K562 (cell line): ENCODE results near the gene ACTG2. TPM values are rescaled to one million over a fixed set of nuclear protein-coding genes. Genes with fewer than 3 reads are reported as not detected.

Source experiments
- CTCF ChIP-seq, 3 experiments: IDR thresholded peaks in 2 of 3; conservative IDR thresholded peaks in 1 of 3; 2 replicates each; pipeline ENCODE4 v1.5.1; 2011 to 2012; ENCODE audit warnings: low read length in 3 of 3, mild to moderate bottlenecking in 3 of 3, control low read depth in 2 of 3, improper control_type of control experiment in 1 of 3, inconsistent platforms in 1 of 3, low read depth in 1 of 3, mixed read lengths in 1 of 3, moderate library complexity in 1 of 3; ENCODE audit not compliant: insufficient read depth in 2 of 3
- HDAC8 ChIP-seq: fragments of 450-650 bp; IDR thresholded peaks from 2 replicates; pipeline ENCODE4 v1.6.1; 2016; ENCODE audit warnings: mild to moderate bottlenecking, missing genetic modification characterization, moderate library complexity, missing compliant biosample characterization
- HSF4 ChIP-seq: fragments of 250-450 bp; sonication (Bioruptor Pico); IDR thresholded peaks from 2 replicates; pipeline ENCODE4 v2.1.2; 2022; ENCODE audit warnings: mild to moderate bottlenecking, moderate library complexity, borderline replicate concordance
- KLF13 ChIP-seq: fragments of 450-650 bp; IDR thresholded peaks from 2 replicates; pipeline ENCODE4 v1.6.1; 2016; ENCODE audit warnings: missing genetic modification characterization, low read depth, mild to moderate bottlenecking, missing compliant biosample characterization, moderate library complexity, borderline replicate concordance
- MAZ ChIP-seq, 2 experiments: fragments of 450-650 bp in 1 of 2; sonication (generic) in 1 of 2; formaldehyde crosslinking; IDR thresholded peaks in 1 of 2; conservative IDR thresholded peaks in 1 of 2; 2 replicates each; pipeline versions ENCODE4 v1.4.0 to v1.5.0; 2020; ENCODE audit warnings: mild to moderate bottlenecking in 1 of 2, missing genetic modification reagents in 1 of 2
- MEIS2 ChIP-seq: fragments of 450-650 bp; IDR thresholded peaks from 2 replicates; pipeline ENCODE4 v1.6.1; 2014; ENCODE audit warnings: mild to moderate bottlenecking; ENCODE audit not compliant: partially characterized antibody
- MTA2 ChIP-seq: fragments of 450-650 bp; IDR thresholded peaks from 2 replicates; pipeline ENCODE4 v1.6.1; 2016; ENCODE audit warnings: low read depth
- PHF21A ChIP-seq: fragments of 450-650 bp; IDR thresholded peaks from 2 replicates; pipeline ENCODE4 v1.6.1; 2017; ENCODE audit warnings: low read depth, borderline replicate concordance
- RBFOX2 ChIP-seq: fragments of 200-400 bp; formaldehyde crosslinking; IDR thresholded peaks from 2 replicates; pipeline ENCODE4 v1.6.1; 2017; ENCODE audit warnings: low read depth, mild to moderate bottlenecking, low read length, moderate library complexity
- RCOR1 ChIP-seq, 2 experiments: IDR thresholded peaks; 2 replicates each; pipeline ENCODE4 v1.6.1; 2012; ENCODE audit warnings: low read depth in 2 of 2, low read length in 2 of 2, borderline replicate concordance in 1 of 2, improper control_type of control experiment in 1 of 2
- SIN3A ChIP-seq, 2 experiments: fragments of 150-350 bp in 1 of 2; IDR thresholded peaks; 2 replicates each; pipeline ENCODE4 v1.6.1; 2011 to 2016; ENCODE audit warnings: borderline replicate concordance in 2 of 2, low read depth in 2 of 2, low read length in 2 of 2, mild to moderate bottlenecking in 2 of 2, moderate library complexity in 2 of 2; ENCODE audit not compliant: control insufficient read depth in 1 of 2
- SMAD4 ChIP-seq: fragments of 250-450 bp; sonication (Bioruptor Pico); conservative IDR thresholded peaks from 2 replicates; pipeline ENCODE4 v1.8.0; 2021; ENCODE audit warnings: inconsistent platforms, mild to moderate bottlenecking, moderate library complexity
- SNRNP70 ChIP-seq: fragments of 200-400 bp; formaldehyde crosslinking; optimal IDR thresholded peaks from 2 replicates; pipeline ENCODE3; 2017; ENCODE audit warnings: low read depth, low read length
- XRCC3 ChIP-seq: fragments of 450-650 bp; IDR thresholded peaks from 2 replicates; pipeline ENCODE4 v1.6.1; 2017; ENCODE audit warnings: mild to moderate bottlenecking, moderate library complexity
- ZBTB1 ChIP-seq: sonication (generic); formaldehyde crosslinking; IDR thresholded peaks from 2 replicates; pipeline ENCODE4 v1.8.1; 2023; ENCODE audit warnings: missing genetic modification reagents, low read depth, mild to moderate bottlenecking, borderline replicate concordance
- ZBTB7A ChIP-seq: IDR thresholded peaks from 2 replicates; pipeline ENCODE4 v1.6.1; 2011; ENCODE audit warnings: low read depth, mild to moderate bottlenecking, low read length, moderate library complexity, borderline replicate concordance; ENCODE audit not compliant: control insufficient read depth
- ZNF134 ChIP-seq: fragments of 250-450 bp; sonication (Bioruptor Pico); conservative IDR thresholded peaks from 2 replicates; pipeline ENCODE4 v1.4.0; 2020
- ZNF24 ChIP-seq: fragments of 450-650 bp; IDR thresholded peaks from 2 replicates; pipeline ENCODE4 v1.6.1; 2016
- polyA plus RNA-seq, 8 experiments: library from polyadenylated mRNA; depleted of rRNA in 4 of 8; stranded (reverse) in 5 of 8; unstranded in 3 of 8; fragments of >200 nt; fragmentation: Nextera tagmentation in 2 of 8; fragmentation: Illumina TruSeq in 1 of 8; extraction: Ambion mirVana in 2 of 8; extraction: Trizol in 1 of 8; gene quantifications; 2 replicates each; pipeline versions ENCODE4 v1.2.1 to v1.2.3, GENCODE V29; 2011 to 2014; ENCODE audit warnings: inconsistent platforms in 1 of 8, missing spikeins in 1 of 8
- total RNA-seq, 7 experiments: library from RNA; depleted of rRNA in 6 of 7; stranded (reverse); fragments of >200 nt in 6 of 7; fragmentation: Illumina TruSeq in 2 of 7; extraction: Trizol in 2 of 7; gene quantifications; 2 replicates each; pipeline versions ENCODE4 v1.2.1 to v1.2.3, GENCODE V29; 2011 to 2021; ENCODE audit warnings: low replicate concordance in 1 of 7
- TF ChIP-seq, protein P1 (sequence below): sonication (generic); formaldehyde crosslinking; IDR thresholded peaks from 2 replicates; pipeline ENCODE4 v1.5.0; 2020; ENCODE audit warnings: missing genetic modification reagents
- TF ChIP-seq, protein P2 (sequence below): fragments of 450-650 bp; IDR thresholded peaks from 2 replicates; pipeline ENCODE4 v1.7.1; 2018; ENCODE audit warnings: mild to moderate bottlenecking, low read depth; ENCODE audit not compliant: partially characterized antibody

The ACTG2 gene
- total and polyA plus RNA-seq, 9 of the 15 experiments (the other 6 are each of a cell fraction or from before 2014, with no cell fraction given): 0.06 to 0.60 TPM; not detected in 7

DNA sequence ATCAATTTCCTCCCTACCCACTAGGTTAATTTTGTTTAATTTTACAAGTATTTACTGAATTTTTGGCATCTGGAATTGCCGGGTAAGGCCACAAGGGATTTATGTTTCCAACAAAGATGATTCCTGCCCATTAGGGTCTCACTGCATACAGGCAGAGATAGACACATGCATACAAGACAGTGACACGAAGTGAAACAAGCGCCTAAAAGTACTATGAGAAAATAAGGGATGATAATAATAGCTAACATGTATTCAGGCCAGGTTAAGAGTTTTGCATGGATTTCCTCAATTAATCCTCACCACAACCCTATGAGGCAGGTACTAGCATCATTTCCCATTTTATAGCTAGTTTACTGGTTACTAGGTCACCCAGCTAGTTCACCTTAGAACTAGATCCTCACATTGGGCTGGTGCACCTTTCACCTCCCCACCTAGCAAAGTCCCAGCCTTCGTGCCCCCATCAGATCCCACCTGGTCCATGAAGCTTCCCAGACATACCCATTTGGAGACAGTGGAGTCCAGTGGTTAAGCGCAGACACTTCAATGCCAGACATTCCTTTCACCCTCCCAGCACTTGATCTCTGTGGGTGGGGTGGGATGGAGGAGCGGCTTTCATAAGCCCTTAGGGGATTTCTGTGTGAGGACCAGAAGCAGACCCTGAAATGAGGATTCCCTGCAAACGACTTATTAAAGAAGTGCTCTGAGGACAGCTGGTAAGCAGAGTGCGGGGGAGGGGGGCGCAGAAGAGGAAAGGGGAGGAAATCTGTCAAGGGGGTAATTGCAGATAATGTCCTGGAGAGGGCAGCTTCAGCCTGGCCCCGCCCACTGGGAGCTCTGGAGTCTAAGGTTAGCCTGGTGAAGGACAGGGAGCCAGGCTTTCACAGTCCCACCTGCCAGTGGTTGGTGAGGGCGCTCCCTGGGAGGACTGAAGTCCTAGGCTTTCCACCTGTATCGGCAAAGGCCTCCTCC, 28.1 kb downstream of the ACTG2 start (continued):
- TF ChIP-seq MAZ (CRISPR knock-in tag; conservative IDR thresholded peaks at IDR 0.05 in 1 of 2, IDR thresholded peaks at IDR 0.05 in 1 of 2) (peak; percentile 59 to 76), ZNF24 (no peak), ZNF134 (CRISPR knock-in tag) (0 out of 2 replicates have a peak, but pooled peaks have one; percentile 56), MTA2 (no peak), ZBTB1 (no peak), SNRNP70 (no peak), XRCC3 (no peak), SMAD4 (CRISPR knock-in tag) (0 out of 2 replicates have a peak, but pooled peaks have one; percentile 34), RCOR1 (IDR thresholded peaks at IDR 0.05; ENCODE audit: borderline replicate concordance in 1 of 2, low read depth in 2 of 2, low read length in 2 of 2) (peak in 1 of 2 experiments; percentile 48; a peak in 1 of 4 replicates), SIN3A (IDR thresholded peaks at IDR 0.05; ENCODE audit: borderline replicate concordance in 2 of 2, control insufficient read depth in 1 of 2, low read depth in 2 of 2, low read length in 2 of 2) (0 out of 4 replicates have a peak, but pooled peaks of 1 of the 2 experiments have one; percentile 31), HDAC8 (tag) (no peak), RBFOX2 (peak; percentile 36; the same call in 1 of the 2 replicates), PHF21A (peak; percentile 24; the same call in 1 of the 2 replicates), MEIS2 (peak; percentile 22), HSF4 (no peak), CTCF (IDR thresholded peaks at IDR 0.05 in 2 of 3, conservative IDR thresholded peaks at IDR 0.05 in 1 of 3; ENCODE audit: insufficient read depth in 2 of 3, low read depth in 1 of 3, low read length in 3 of 3) (peak; percentile 71 to 76 (median 74)), KLF13 (tag) (peak; percentile 57; the same call in 1 of the 2 replicates), ZBTB7A (peak; percentile 42; the same call in 1 of the 2 replicates)
- TF ChIP-seq, protein P1, sequence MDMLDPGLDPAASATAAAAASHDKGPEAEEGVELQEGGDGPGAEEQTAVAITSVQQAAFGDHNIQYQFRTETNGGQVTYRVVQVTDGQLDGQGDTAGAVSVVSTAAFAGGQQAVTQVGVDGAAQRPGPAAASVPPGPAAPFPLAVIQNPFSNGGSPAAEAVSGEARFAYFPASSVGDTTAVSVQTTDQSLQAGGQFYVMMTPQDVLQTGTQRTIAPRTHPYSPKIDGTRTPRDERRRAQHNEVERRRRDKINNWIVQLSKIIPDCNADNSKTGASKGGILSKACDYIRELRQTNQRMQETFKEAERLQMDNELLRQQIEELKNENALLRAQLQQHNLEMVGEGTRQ (CRISPR knock-in tag): no peak
- TF ChIP-seq, protein P2, sequence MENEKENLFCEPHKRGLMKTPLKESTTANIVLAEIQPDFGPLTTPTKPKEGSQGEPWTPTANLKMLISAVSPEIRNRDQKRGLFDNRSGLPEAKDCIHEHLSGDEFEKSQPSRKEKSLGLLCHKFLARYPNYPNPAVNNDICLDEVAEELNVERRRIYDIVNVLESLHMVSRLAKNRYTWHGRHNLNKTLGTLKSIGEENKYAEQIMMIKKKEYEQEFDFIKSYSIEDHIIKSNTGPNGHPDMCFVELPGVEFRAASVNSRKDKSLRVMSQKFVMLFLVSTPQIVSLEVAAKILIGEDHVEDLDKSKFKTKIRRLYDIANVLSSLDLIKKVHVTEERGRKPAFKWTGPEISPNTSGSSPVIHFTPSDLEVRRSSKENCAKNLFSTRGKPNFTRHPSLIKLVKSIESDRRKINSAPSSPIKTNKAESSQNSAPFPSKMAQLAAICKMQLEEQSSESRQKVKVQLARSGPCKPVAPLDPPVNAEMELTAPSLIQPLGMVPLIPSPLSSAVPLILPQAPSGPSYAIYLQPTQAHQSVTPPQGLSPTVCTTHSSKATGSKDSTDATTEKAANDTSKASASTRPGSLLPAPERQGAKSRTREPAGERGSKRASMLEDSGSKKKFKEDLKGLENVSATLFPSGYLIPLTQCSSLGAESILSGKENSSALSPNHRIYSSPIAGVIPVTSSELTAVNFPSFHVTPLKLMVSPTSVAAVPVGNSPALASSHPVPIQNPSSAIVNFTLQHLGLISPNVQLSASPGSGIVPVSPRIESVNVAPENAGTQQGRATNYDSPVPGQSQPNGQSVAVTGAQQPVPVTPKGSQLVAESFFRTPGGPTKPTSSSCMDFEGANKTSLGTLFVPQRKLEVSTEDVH: no peak
